HFF-Myc (cell line): ENCODE results near the gene HDAC4.
A peak's percentile ranks its signal among the peaks of the same experiment; 100 is the strongest.

Experiments
- DNase-seq: peaks from one replicate; pipeline ENCODE4 v3.0.0-alpha.2; 2011; ENCODE audit warnings: low read depth; ENCODE audit errors: extremely low read depth
- H3K4me3 ChIP-seq: replicated peaks from 2 replicates; pipeline ENCODE4 v1.5.1; 2011; ENCODE audit warnings: low read depth, mild to moderate bottlenecking, control low read depth, low read length
- TF ChIP-seq, protein P1 (sequence below): IDR thresholded peaks from 2 replicates; pipeline ENCODE4 v1.5.1; 2012; ENCODE audit warnings: mild to moderate bottlenecking, low read depth, low read length, control low read depth; ENCODE audit errors: missing control alignments

Gene HDAC4

DNA sequence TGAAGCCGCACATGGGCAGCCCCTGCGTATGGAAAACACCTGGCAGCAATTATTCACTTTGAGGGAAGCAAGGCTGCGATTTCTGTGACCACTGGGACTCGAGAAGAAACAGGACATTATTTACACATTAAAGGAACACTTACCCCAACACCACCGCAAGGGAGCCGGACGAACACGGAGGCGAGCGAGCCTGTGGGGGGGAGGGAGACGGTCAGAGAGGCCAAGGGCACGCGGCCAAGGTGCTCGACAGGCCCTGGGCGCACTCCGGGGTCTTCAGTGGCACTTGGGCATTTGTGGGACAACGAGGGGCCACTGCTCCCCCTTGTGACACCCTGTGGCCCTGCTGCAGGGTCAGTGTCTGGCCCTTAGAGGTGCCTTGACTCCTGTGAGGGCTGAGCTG is 306.0 kb downstream of the HDAC4 start:
- TF ChIP-seq, protein P1, sequence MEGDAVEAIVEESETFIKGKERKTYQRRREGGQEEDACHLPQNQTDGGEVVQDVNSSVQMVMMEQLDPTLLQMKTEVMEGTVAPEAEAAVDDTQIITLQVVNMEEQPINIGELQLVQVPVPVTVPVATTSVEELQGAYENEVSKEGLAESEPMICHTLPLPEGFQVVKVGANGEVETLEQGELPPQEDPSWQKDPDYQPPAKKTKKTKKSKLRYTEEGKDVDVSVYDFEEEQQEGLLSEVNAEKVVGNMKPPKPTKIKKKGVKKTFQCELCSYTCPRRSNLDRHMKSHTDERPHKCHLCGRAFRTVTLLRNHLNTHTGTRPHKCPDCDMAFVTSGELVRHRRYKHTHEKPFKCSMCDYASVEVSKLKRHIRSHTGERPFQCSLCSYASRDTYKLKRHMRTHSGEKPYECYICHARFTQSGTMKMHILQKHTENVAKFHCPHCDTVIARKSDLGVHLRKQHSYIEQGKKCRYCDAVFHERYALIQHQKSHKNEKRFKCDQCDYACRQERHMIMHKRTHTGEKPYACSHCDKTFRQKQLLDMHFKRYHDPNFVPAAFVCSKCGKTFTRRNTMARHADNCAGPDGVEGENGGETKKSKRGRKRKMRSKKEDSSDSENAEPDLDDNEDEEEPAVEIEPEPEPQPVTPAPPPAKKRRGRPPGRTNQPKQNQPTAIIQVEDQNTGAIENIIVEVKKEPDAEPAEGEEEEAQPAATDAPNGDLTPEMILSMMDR: no peak
- DNase-seq: no peak
- H3K4me3 ChIP-seq: no peak overlapping the region

DNA sequence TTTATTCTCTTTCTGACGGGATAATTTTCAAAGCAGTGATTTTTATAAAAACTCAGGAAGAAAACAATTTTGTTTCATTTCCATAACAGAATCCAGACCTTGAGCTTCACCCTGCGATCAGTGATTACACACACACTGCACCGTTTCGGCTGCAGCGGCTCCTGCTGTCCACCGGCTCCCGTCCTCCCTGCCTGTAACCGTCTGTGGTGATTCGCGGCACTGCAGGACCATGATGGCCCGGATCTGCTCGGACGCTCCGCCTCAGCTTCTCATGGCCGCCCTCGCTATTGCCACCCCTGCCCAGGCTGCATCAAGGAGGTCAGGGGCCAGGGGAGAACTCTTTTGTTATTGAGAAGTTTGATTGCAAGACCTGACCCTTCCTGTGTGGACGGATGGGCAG is 306.9 kb downstream of the HDAC4 start:
- TF ChIP-seq, protein P1: peak; percentile 14
- no peak overlapping the region for H3K4me3 ChIP-seq
- no peak for DNase-seq

DNA sequence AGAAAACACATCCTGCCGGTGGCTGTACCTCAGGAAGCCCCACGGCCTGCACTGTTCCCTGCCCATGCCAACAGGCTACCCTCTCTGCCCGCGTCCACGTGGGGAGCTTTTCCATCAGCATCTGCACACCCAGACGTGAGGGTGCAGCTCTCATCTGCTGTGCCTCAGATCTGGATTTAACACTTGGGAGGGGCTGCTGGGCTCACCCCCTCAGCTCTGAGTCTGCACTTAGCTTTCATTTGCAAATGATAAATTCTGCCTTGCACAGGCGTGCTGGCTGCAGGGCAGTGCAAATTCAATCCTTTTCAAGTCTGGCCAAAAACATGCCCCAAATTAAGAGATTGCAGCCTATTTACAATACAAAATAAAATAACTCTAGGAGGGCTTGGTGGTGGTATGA is 307.3 kb downstream of the HDAC4 start:
- DNase-seq: no peak
- TF ChIP-seq, protein P1: no peak
- no peak overlapping the region for H3K4me3 ChIP-seq

DNA sequence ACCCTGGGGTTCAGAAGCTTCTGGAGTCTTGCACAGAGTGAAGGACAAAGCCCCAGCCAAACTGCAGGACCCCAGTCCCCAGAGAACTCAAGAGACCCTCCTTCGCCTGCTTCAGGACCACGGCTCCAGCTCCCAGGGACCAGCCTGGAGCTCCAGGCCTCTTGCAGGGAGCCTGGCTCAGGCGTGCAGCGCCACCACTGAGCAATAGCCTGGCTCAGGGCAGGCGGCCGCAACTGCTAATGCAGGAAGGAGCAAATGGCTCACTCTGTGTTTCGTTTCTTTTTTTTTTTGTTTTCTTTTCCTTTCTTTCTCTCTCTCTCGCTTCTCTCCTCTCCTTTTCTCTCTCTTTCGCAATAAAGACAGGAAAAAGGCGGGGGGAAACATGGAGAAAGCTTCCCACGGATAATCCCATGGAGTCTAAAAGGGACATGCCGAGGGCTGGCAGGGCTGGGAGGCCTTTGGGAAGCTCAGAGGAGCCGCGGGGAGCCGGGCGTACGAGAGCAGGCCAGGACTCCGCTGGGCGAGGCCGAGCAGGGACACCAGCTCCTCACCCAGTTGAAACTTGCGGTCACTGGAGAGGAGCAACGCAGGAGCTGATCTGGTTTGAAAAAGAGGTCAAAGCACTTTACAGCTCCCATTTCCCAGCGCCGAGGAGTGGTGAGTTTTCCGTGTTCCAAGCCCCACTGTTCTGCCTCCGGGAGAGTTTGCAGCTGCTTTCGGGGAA is 308.1 kb downstream of the HDAC4 start:
- DNase-seq: no peak
- no peak overlapping the region for H3K4me3 ChIP-seq
- TF ChIP-seq, protein P1: no peak

DNA sequence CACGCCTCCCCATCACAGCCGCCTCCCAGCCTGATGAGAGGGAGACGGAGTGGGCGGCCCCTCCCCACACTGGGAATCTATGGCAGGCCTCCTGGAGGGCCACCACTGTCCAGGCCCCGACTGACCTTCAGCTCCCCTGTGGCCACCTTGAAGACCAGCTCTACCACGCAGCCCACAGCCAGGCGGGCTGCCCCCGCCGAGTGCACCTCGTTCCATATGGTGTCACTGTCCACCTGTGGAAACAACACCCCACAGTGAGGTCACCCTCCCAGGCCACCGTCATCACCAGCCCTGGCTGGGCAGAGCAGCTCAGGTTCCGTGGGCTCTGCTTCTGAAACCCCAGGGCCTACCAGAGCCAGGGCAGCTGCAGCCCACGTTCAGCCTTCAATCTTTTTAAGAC is 310.9 kb downstream of the HDAC4 start:
- no peak for DNase-seq
- no peak overlapping the region for H3K4me3 ChIP-seq
- TF ChIP-seq, protein P1: no peak

DNA sequence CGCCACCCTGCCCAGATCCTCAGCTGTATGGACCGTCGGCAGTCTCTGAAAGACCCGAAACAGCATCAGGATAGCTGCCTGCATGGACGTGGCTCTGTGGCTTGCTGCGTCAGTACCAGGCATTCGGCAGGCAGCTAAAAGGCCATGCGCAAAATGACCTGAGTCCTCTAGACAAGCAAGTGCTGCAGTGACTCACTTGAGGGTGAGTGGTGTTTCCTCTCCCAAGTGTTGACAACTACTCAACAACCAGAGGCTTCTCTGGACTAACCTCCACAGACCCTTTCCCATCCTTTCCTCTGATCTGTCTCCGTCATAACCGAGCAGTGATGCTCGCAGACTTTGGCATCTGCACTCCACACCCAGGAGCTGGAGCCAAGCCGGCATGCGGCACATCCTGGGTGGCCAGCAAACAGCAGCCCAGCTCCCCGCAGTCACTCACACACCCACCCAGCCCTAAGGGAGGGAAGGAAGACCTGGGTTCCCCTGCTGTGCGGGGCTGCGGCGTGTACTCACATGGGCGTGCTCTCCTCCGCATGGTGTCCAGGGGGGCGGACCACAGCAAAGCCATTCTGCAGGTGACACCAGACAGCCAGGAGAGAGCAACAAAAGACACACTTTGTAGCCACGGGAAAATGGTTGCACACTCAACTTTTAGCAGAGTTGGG is 313.6 kb downstream of the HDAC4 start:
- no peak overlapping the region for H3K4me3 ChIP-seq
- TF ChIP-seq, protein P1: no peak
- no peak for DNase-seq
